LNCaP clone FGC (cell line): ENCODE data around the gene HINFP.
A peak's percentile ranks its signal among the peaks of the same experiment; 100 is the strongest.

Experiments
- DNase-seq: peaks from one replicate; pipeline ENCODE4 v3.0.0-alpha.2; 2011; ENCODE audit warnings: low read depth
- H3K4me3 ChIP-seq: 2 replicates; pipeline ENCODE4 v1.5.1; 2011; ENCODE audit warnings: mild to moderate bottlenecking, low read depth, low read length, control low read depth
- TF ChIP-seq, protein P1 (sequence below): IDR thresholded peaks from 2 replicates; pipeline ENCODE4 v1.5.1; 2012; ENCODE audit warnings: mild to moderate bottlenecking; ENCODE audit not compliant: control insufficient read depth, insufficient read depth; ENCODE audit errors: extremely low read depth

HINFP gene

DNA sequence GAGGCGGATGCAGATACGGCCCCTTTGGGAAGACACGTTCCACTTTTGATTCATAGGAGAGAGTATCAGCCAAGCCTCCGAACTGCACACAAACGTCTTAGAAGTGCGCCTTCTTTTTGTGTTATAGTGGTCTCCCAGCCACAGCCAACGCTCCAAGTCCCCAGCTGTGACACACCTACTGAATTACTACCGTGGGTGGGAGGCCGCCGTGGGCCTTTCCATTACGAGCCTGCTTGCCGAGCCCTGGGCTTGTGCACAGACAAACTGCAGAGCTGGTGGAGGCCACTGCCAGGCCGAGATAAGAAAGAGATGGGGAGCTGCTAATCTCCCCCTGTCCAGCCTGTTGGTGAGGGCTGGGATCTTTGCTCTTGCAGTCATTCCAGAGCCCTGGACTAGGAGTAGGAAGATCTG is 35.9 kb upstream of the HINFP start:
- TF ChIP-seq, protein P1, sequence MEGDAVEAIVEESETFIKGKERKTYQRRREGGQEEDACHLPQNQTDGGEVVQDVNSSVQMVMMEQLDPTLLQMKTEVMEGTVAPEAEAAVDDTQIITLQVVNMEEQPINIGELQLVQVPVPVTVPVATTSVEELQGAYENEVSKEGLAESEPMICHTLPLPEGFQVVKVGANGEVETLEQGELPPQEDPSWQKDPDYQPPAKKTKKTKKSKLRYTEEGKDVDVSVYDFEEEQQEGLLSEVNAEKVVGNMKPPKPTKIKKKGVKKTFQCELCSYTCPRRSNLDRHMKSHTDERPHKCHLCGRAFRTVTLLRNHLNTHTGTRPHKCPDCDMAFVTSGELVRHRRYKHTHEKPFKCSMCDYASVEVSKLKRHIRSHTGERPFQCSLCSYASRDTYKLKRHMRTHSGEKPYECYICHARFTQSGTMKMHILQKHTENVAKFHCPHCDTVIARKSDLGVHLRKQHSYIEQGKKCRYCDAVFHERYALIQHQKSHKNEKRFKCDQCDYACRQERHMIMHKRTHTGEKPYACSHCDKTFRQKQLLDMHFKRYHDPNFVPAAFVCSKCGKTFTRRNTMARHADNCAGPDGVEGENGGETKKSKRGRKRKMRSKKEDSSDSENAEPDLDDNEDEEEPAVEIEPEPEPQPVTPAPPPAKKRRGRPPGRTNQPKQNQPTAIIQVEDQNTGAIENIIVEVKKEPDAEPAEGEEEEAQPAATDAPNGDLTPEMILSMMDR, result no peak
- H3K4me3 ChIP-seq, result peak overlapping the region; percentile 89

DNA sequence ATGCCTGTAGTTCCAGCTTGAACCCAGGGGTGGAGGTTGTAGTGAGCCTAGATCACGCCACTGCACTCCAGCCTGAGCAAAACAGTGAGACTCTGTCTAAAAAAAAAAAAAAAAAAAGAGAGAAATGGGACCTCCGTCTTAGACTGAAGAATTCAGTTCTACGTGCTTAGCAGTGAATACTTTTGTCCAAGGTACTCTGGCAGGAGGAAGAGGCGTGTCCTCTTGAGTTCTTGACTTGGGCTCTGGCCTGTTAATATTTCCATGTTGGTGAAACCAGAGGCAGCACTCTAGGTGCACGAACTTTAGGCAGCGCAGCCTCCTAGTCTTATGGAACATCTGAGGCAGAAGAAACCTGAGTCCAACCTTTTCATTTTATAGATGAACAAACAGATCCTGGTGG is 34.3 kb upstream of the HINFP start:
- TF ChIP-seq, protein P1, result no peak
- DNase-seq, result no peak
- no peak overlapping the region for H3K4me3 ChIP-seq

More for the DNA sequence above, 35.9 kb upstream of the HINFP start:
- no peak for DNase-seq

DNA sequence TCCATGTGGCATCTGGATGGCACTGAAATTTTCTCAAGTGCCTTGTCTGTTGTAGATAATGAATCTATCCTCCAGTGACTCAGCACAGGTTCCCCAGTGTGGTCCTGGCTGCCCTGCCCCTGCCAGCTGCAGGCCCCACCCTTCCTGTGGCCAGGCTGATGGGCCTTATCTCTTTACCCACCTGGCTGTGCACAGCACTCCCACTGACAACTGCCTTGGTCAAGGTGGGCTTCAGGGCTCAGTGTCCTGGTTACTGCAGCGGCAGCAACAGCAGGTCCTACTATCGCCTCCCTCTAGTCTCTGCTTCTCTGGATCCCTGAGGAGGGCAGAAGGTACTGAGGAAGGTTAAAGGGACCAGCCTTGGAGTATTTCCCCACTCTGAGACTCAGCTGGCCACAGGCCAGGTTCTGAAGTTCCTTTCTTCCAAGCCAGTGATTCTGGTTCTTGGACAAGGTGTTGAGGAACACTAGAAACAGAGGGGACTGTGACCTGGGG is 33.6 kb upstream of the HINFP start:
- H3K4me3 ChIP-seq, result no peak overlapping the region
- TF ChIP-seq, protein P1, result no peak
- no peak for DNase-seq

DNA sequence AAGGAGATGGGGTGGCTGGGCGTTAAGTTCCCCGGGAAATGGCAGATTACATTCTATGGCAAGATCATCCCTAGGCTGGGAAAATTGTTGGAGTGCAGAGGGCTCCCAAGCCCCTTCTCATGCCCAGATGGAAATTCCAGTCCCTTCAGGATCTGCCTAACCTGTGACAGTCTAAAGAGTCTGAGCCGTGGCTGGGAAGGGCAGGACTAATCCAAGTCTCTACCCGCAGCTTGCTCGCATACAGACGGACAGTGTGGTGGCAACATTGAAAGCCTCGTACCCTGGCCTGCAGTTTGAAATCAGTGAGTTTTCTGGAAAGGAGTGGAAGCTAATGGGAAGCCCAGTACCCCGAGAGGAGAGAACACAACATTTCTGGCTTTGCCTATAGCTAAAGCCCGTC is 33.0 kb upstream of the HINFP start:
- H3K4me3 ChIP-seq, result no peak overlapping the region
- TF ChIP-seq, protein P1, result no peak
- DNase-seq, result no peak

DNA sequence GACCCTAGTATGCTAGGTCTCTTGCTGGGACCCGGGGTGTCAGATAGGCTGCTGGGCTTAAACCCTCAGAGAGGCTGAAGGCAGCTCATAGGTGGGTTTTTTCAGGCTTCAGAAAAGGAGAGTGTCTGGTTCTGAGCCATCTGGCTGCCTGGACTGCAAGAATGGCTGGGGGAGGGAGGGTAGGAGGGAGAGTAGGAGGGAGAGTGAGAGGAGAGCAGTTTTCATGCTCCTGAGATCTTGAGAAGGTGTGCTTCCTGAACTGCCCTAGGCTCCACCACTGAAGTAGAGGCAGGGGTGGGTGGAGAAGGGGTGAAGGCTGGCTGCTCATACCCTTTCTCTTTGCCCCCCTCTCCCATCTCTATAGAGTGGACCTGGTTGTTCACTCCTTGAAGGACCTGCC is 32.1 kb upstream of the HINFP start:
- DNase-seq, result no peak
- TF ChIP-seq, protein P1, result no peak
- H3K4me3 ChIP-seq, result no peak overlapping the region

DNA sequence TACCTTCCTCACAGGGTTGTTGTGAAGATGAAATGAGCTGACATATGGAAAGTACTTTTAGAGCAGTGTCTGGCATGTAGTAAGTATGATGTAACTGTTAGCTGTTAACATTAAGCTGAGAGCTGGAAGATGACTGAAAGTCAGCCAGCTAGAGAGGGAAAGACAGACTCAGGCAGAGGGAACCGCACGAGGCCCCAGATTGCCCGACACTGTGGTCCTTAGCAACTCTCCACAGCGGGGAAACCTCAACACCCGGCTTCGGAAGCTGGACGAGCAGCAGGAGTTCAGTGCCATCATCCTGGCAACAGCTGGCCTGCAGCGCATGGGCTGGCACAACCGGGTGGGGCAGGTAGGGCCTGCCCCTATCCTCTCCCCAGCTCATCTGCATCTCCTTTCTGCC is 30.2 kb upstream of the HINFP start:
- TF ChIP-seq, protein P1, result no peak
- DNase-seq, result no peak
- no peak overlapping the region for H3K4me3 ChIP-seq

DNA sequence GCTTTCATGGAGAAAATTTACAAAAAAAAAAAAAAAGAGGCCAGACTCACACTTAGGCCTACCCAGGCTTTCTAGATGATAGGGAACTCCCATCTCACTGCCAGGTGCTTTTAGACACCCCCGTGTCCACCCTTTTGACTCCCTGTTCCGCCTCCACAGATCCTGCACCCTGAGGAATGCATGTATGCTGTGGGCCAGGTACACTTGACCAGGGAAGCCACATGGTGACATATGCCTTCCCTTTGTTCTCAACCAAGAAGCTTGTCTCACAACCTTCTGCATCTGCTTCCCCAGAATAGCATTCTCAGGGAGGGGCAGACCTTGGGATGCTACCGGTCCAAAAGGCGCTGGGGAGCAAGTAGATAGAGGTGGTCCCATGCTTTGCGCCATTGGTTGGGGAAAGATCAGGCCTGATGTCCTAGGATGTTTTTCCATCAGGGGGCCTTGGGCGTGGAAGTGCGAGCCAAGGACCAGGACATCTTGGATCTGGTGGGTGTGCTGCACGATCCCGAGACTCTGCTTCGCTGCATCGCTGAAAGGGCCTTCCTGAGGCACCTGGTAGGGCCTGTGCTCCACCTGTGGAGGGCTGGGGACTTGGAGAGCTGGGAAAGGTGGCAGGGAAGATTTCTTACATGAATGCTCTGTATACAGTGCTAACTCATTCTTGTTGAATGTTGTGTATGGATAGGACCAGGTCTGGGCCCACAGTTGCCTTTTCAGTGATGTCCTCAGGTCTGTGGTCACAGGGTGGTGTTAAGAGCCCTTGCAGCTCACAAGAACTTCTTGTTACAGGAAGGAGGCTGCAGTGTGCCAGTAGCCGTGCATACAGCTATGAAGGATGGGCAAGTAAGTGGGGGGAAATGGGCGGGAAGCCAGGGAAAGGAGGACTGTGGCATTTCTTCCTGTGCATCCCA is 29.2 kb upstream of the HINFP start:
- no peak for DNase-seq
- H3K4me3 ChIP-seq, result peak overlapping the region; percentile 70; the same call in 1 of the 2 replicates
- TF ChIP-seq, protein P1, result no peak
